Astrocyte (in vitro differentiated cells and primary cell): ENCODE data around the gene NCOR2.

Source experiments
- CTCF ChIP-seq: IDR thresholded peaks from 2 replicates; pipeline ENCODE4 v1.5.1; 2011; ENCODE audit warnings: low read depth, mild to moderate bottlenecking, inconsistent platforms, low read length, moderate library complexity; ENCODE audit not compliant: insufficient read depth
- EZH2 ChIP-seq: IDR thresholded peaks from 2 replicates; pipeline ENCODE4 v1.6.1; 2012; ENCODE audit warnings: mild to moderate bottlenecking, low read length, inconsistent platforms; ENCODE audit not compliant: insufficient read depth

- TF ChIP-seq CTCF: no peak
- TF ChIP-seq EZH2: no peak
Measured at GRCh38 chr12:124605150-124605882, 37.9 kb upstream of the NCOR2 start.
